B cell (primary cell): ENCODE results near the gene MAP7D3. TPM values are rescaled to one million over a fixed set of nuclear protein-coding genes. Genes with fewer than 3 reads are reported as not detected.

Experiments
- ATAC-seq: fragments of 200-7000 bp; cut with Tn5 transposase; one replicate; pipeline ENCODE4 v1.10.0; 2021; ENCODE audit warnings: low read depth, mild to moderate bottlenecking, moderate number of reproducible peaks, moderate library complexity
- CTCF ChIA-PET: fragments of 350-600 bp; sonication (Branson Sonifier 250); formaldehyde crosslinking; loops from one replicate; lab custom pipeline; 2021; ENCODE audit warnings: antibody characterized with exemption, inconsistent platforms; lab: Charles Lee
- POLR2A ChIA-PET: fragments of 350-600 bp; sonication (Branson Sonifier 250); formaldehyde crosslinking; loops from one replicate; lab custom pipeline; 2021; ENCODE audit warnings: antibody characterized with exemption; lab: Charles Lee
- DNase-seq: peaks from one replicate; pipeline ENCODE4 v3.0.0; 2013
- H2AFZ ChIP-seq: 2 replicates; pipeline ENCODE4 v1.6.1; 2012; ENCODE audit warnings: mild to moderate bottlenecking, low read depth, low read length; ENCODE audit not compliant: insufficient read depth, poor library complexity, severe bottlenecking
- H3K27ac ChIP-seq, 2 donors: 1 replicate in 1 of 2; 2 replicates in 1 of 2; pipeline ENCODE4 v1.5.1; 2012 to 2013; ENCODE audit warnings: low read length in 2 of 2, mild to moderate bottlenecking in 2 of 2, moderate library complexity in 1 of 2
- H3K27me3 ChIP-seq, 4 experiments: fragments of 200-600 bp in 1 of 4; sonication (generic) in 1 of 4; replicated peaks in 1 of 4; 1 replicate in 2 of 4; 2 replicates in 2 of 4; pipeline versions ENCODE4 v1.6.1 to v1.7.0; 2013 to 2016; ENCODE audit warnings: low read length in 3 of 4, mild to moderate bottlenecking in 2 of 4, mixed read lengths in 1 of 4, moderate library complexity in 1 of 4; ENCODE audit not compliant: insufficient read depth in 4 of 4, control insufficient read depth in 3 of 4; ENCODE audit errors: control extremely low read depth in 1 of 4
- H3K36me3 ChIP-seq, 2 experiments: replicated peaks in 1 of 2; 1 replicate in 1 of 2; 2 replicates in 1 of 2; pipeline versions ENCODE4 v1.6.1 to v1.7.1; 2013; ENCODE audit warnings: low read length in 1 of 2; ENCODE audit not compliant: insufficient read depth in 2 of 2, control insufficient read depth in 1 of 2; ENCODE audit errors: control extremely low read depth in 1 of 2, extremely low read depth in 1 of 2
- H3K4me1 ChIP-seq, 2 donors: fragments of 200-600 bp in 1 of 2; sonication (generic) in 1 of 2; 1 replicate in 1 of 2; 2 replicates in 1 of 2; pipeline versions ENCODE4 v1.5.1 to v1.6.1; 2013 to 2017; ENCODE audit warnings: low read length in 2 of 2; ENCODE audit not compliant: control insufficient read depth in 2 of 2, insufficient read depth in 2 of 2
- H3K4me2 ChIP-seq: replicated peaks from 2 replicates; pipeline ENCODE3; 2012; ENCODE audit warnings: mild to moderate bottlenecking, low read depth, low read length; ENCODE audit not compliant: poor library complexity, severe bottlenecking
- H3K4me3 ChIP-seq, 5 experiments: fragments of 200-600 bp in 1 of 5; sonication (generic) in 1 of 5; 1 replicate in 3 of 5; 2 replicates in 2 of 5; pipeline versions ENCODE4 v1.5.1 to v1.7.0; 2011 to 2016; ENCODE audit warnings: low read length in 4 of 5, mild to moderate bottlenecking in 4 of 5, low read depth in 2 of 5, control low read depth in 1 of 5, moderate library complexity in 1 of 5; ENCODE audit not compliant: insufficient read depth in 1 of 5; ENCODE audit errors: control extremely low read depth in 1 of 5, extremely low read depth in 1 of 5
- H3K79me2 ChIP-seq: fragments of 200-600 bp; sonication (generic); one replicate; pipeline ENCODE4 v1.6.0; 2016; ENCODE audit warnings: low read length; ENCODE audit not compliant: control insufficient read depth, insufficient read depth
- H3K9ac ChIP-seq: fragments of 200-600 bp; sonication (generic); 2 replicates; pipeline ENCODE4 v1.6.1; 2017; ENCODE audit warnings: mild to moderate bottlenecking, low read length, moderate library complexity
- H3K9me3 ChIP-seq, 3 donors: one replicate each; pipeline versions ENCODE4 v1.6.1 to v1.7.1; 2013; ENCODE audit warnings: low read length in 2 of 3; ENCODE audit not compliant: control insufficient read depth in 2 of 3, insufficient read depth in 1 of 3; ENCODE audit errors: control extremely low read depth in 1 of 3
- H4K20me1 ChIP-seq: 2 replicates; pipeline ENCODE4 v1.6.0; 2012; ENCODE audit warnings: mild to moderate bottlenecking, low read length; ENCODE audit not compliant: insufficient read depth, control insufficient read depth, poor library complexity, severe bottlenecking
- H3K27ac Mint-ChIP-seq: one replicate; pipeline ENCODE4 v1.8.0; 2021; ENCODE audit warnings: mixed read lengths
- H3K27me3 Mint-ChIP-seq: one replicate; pipeline ENCODE4 v1.8.0; 2021; ENCODE audit warnings: mixed read lengths
- H3K4me1 Mint-ChIP-seq: one replicate; pipeline ENCODE4 v1.8.0; 2021; ENCODE audit warnings: mixed read lengths
- H3K4me3 Mint-ChIP-seq: one replicate; pipeline ENCODE4 v1.8.0; 2021; ENCODE audit warnings: mixed read lengths
- H3K9me3 Mint-ChIP-seq: one replicate; pipeline ENCODE4 v1.8.0; 2022; ENCODE audit warnings: mixed read lengths; ENCODE audit not compliant: insufficient read depth
- EZH2 ChIP-seq: IDR thresholded peaks from 2 replicates; pipeline ENCODE4 v1.6.1; 2012; ENCODE audit warnings: borderline replicate concordance, low read depth, mild to moderate bottlenecking, moderate library complexity, low read length; ENCODE audit not compliant: insufficient read depth, poor library complexity, severe bottlenecking
- WGBS: methylation state at CpG from one replicate; pipeline ENCODE4 v1.1.5; 2013; ENCODE audit warnings: missing lambda C conversion rate; ENCODE audit not compliant: insufficient coverage; 5-methylcytosine and 5-hydroxymethylcytosine counted together
- intact Hi-C: fragments of 100-400 bp; cut with micrococcal nuclease; formaldehyde crosslinking; loops from one replicate; pipeline ENCODE4 v1.10.0; 2022
- polyA plus RNA-seq: library from polyadenylated mRNA; depleted of rRNA; stranded (reverse); fragments of >200 nt; gene quantifications from 2 replicates; pipeline ENCODE4 v1.2.3, GENCODE V29; 2012
- total RNA-seq, 2 donors: library from RNA; stranded (reverse); fragments of 120-200 nt in 1 of 2; gene quantifications; 1 replicate in 1 of 2; 2 replicates in 1 of 2; pipeline versions ENCODE4 v1.2.3 to v1.2.4, GENCODE V29; 2013 to 2022
- TF ChIP-seq, protein P1 (sequence below): fragments of 200-600 bp; IDR thresholded peaks from one replicate; pipeline ENCODE4 v1.8.0; 2022; ENCODE audit warnings: antibody characterized with exemption, mild to moderate bottlenecking

The MAP7D3 gene
- total and polyA plus RNA-seq, 2 donors (not counting 1 experiment from before 2014, with no cell fraction given): 3.8 to 13.0 TPM

DNA sequence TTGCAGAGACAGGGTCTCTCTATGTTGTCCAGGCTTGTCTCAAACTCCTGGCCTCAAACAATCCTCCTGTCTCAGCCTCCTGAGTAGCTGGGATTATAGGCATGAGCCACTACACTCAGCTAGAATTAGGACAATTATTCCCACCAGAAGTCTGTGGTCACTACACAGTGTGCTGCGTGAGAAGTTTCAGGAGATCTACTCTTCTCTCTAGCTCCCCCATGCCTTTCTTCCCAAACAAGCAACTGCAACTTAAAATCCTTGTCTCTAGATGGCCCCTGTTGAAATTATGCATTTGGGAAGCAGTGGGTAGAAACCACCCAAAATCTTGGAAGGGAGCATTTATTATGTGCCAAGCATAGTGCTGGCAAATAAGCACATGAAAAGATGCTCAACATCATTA lies 21.1 kb upstream of the MAP7D3 start:
- Mint-ChIP-seq H3K4me3 (no peak overlapping the region), H3K27me3 (no peaks in the 10 kb centered on the region), H3K4me1 (peaks cover 12% of the 10 kb centered on the region), H3K27ac (no peak overlapping the region), H3K9me3 (no peaks in the 10 kb centered on the region)
- DNase-seq (no peak), ATAC-seq (no peak)
- intact Hi-C loops: no loop called here
- H3K36me3 ChIP-seq: no peaks in the 10 kb centered on the region
- no peak overlapping the region for H3K9ac ChIP-seq
- H3K27ac ChIP-seq: no peak overlapping the region
- WGBS: no CpG with 5 or more reads among the region's 1 CpG
- no peak overlapping the region for H3K4me3 ChIP-seq
- CTCF ChIA-PET: interaction anchor here (1.2 to 8.4 kb wide), 3 partner anchors 107 to 306 kb away, joined by 3 to 153 read pairs (median 3); no protein-coding TSS in a partner anchor
- peaks cover 7 to 10% of the 10 kb centered on the region in 2 donors for H3K4me1 ChIP-seq
- TF ChIP-seq, protein P1, sequence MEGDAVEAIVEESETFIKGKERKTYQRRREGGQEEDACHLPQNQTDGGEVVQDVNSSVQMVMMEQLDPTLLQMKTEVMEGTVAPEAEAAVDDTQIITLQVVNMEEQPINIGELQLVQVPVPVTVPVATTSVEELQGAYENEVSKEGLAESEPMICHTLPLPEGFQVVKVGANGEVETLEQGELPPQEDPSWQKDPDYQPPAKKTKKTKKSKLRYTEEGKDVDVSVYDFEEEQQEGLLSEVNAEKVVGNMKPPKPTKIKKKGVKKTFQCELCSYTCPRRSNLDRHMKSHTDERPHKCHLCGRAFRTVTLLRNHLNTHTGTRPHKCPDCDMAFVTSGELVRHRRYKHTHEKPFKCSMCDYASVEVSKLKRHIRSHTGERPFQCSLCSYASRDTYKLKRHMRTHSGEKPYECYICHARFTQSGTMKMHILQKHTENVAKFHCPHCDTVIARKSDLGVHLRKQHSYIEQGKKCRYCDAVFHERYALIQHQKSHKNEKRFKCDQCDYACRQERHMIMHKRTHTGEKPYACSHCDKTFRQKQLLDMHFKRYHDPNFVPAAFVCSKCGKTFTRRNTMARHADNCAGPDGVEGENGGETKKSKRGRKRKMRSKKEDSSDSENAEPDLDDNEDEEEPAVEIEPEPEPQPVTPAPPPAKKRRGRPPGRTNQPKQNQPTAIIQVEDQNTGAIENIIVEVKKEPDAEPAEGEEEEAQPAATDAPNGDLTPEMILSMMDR: no peak
- no peak for TF ChIP-seq EZH2
- no peak overlapping the region for H3K4me2 ChIP-seq
- no peaks in the 10 kb centered on the region for H3K79me2 ChIP-seq
- no peaks in the 10 kb centered on the region for H4K20me1 ChIP-seq
- POLR2A ChIA-PET: no interaction called here
- no peak overlapping the region for H2AFZ ChIP-seq
- no peaks in the 10 kb centered on the region for H3K27me3 ChIP-seq
- no peaks in the 10 kb centered on the region for H3K9me3 ChIP-seq

DNA sequence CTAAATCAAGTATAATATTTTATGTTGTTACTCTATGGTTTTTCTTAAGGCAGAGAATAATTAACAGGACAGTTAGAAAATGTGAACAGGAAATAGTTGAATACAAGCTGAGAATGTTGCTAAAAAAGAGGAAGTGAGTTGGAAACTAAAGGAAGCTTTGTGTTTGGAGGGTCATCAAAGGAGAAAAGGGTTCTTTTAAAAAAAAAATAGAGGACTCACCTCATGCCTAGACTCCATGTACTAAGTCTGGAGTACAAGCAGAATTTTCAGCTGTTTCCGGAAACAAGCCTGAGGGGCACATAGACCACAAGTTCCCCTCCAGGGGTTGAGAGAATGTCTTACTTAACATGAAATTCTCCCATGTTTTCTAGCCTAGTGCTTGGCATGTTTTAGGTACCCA lies 20.1 kb upstream of the MAP7D3 start:
- Histone ChIP-seq H2AFZ (peak overlapping the region; percentile 1), H3K4me1 (peaks cover 7 to 10% of the 10 kb centered on the region in 2 donors), H3K9ac (no peak overlapping the region), H3K9me3 (no peaks in the 10 kb centered on the region), H3K27me3 (no peaks in the 10 kb centered on the region), H3K4me2 (peak overlapping the region; percentile 29), H4K20me1 (no peaks in the 10 kb centered on the region), H3K36me3 (no peaks in the 10 kb centered on the region), H3K4me3 (no peak overlapping the region), H3K27ac (peak overlapping the region in 1 of 2 donors; percentile 6), H3K79me2 (no peaks in the 10 kb centered on the region)
- TF ChIP-seq, protein P1: no peak
- no peak for TF ChIP-seq EZH2
- Mint-ChIP-seq H3K9me3 (no peaks in the 10 kb centered on the region), H3K27ac (no peak overlapping the region), H3K4me1 (peaks cover 12% of the 10 kb centered on the region), H3K27me3 (no peaks in the 10 kb centered on the region), H3K4me3 (no peak overlapping the region)
- CTCF ChIA-PET: interaction anchor here (0.7 to 8.4 kb wide), 5 partner anchors 106 to 424 kb away, joined by 3 to 153 read pairs (median 3); no protein-coding TSS in a partner anchor
- POLR2A ChIA-PET: no interaction called here
- peak; percentile 24 for DNase-seq
- no CpG with 5 or more reads among the region's 1 CpG for WGBS
- intact Hi-C loops: no loop called here
- ATAC-seq: no peak
